GM18868 (cell line): ENCODE measurements around the gene CYB5D1.
A peak's percentile ranks its signal among the peaks of the same experiment; 100 is the strongest.

Experiments
- ATAC-seq: cut with Tn5 transposase; IDR thresholded peaks from one replicate; pipeline ENCODE4 v1.9.1; 2021; ENCODE audit warnings: mild to moderate bottlenecking, moderate library complexity; ENCODE audit not compliant: unreplicated experiment

Gene CYB5D1

GRCh38 chr17:7844292-7845154 is 13.3 kb upstream of the CYB5D1 start:
- peak; percentile 43 for ATAC-seq

- no peak for ATAC-seq
Measured at GRCh38 chr17:7845359-7846062, 12.3 kb upstream of the CYB5D1 start.

GRCh38 chr17:7846063-7846735 is 11.6 kb upstream of the CYB5D1 start:
- no peak for ATAC-seq

GRCh38 chr17:7846765-7847661 is 10.8 kb upstream of the CYB5D1 start:
- no peak for ATAC-seq

GRCh38 chr17:7848131-7848579 is 9.6 kb upstream of the CYB5D1 start:
- ATAC-seq: no peak

DNA sequence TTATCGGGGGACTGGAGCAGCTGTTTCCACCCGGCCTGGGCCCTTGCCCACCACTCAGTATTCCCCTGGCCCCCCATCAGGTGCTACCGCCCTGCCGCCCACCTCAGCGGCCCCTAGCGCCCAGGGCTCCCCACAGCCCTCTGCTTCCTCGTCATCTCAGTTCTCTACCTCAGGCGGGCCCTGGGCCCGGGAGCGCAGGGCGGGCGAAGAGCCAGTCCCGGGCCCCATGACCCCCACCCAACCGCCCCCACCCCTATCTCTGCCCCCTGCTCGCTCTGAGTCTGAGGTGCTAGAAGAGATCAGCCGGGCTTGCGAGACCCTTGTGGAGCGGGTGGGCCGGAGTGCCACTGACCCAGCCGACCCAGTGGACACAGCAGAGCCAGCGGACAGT is 9.1 kb upstream of the CYB5D1 start:
- ATAC-seq: no peak

DNA sequence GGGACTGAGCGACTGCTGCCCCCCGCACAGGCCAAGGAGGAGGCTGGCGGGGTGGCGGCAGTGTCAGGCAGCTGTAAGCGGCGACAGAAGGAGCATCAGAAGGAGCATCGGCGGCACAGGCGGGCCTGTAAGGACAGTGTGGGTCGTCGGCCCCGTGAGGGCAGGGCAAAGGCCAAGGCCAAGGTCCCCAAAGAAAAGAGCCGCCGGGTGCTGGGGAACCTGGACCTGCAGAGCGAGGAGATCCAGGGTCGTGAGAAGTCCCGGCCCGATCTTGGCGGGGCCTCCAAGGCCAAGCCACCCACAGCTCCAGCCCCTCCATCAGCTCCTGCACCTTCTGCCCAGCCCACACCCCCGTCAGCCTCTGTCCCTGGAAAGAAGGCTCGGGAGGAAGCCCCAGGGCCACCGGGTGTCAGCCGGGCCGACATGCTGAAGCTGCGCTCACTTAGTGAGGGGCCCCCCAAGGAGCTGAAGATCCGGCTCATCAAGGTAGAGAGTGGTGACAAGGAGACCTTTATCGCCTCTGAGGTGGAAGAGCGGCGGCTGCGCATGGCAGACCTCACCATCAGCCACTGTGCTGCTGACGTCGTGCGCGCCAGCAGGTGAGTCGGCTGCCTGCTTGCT is 8.6 kb upstream of the CYB5D1 start:
- no peak for ATAC-seq

DNA sequence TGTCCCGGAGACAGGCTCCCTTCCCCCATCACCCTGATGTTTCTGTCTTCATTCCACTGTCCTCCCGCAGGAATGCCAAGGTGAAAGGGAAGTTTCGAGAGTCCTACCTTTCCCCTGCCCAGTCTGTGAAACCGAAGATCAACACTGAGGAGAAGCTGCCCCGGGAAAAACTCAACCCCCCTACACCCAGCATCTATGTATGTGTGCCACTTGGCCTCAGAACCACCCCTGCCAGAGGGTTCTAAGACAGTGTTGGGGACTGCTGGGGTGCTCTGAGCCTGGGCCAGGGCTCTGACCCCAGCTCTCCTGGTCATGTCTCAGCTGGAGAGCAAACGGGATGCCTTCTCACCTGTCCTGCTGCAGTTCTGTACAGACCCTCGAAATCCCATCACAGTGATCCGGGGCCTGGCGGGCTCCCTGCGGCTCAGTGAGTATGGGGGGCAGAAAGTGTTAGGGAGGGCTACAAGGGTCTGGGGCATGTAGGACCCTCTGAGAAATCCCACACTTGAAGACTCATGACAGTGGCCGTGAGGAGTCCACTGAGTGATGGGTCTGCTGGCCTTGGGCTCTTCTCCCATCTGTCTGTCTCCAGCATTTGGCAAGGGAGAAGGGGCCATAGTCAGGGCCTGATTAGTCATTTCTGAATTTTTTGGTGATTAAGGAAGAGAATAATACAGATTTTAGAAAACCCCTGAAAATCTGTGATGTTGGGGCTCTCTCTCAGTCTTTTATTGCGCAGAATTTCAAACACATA is 7.9 kb upstream of the CYB5D1 start:
- ATAC-seq: no peak

DNA sequence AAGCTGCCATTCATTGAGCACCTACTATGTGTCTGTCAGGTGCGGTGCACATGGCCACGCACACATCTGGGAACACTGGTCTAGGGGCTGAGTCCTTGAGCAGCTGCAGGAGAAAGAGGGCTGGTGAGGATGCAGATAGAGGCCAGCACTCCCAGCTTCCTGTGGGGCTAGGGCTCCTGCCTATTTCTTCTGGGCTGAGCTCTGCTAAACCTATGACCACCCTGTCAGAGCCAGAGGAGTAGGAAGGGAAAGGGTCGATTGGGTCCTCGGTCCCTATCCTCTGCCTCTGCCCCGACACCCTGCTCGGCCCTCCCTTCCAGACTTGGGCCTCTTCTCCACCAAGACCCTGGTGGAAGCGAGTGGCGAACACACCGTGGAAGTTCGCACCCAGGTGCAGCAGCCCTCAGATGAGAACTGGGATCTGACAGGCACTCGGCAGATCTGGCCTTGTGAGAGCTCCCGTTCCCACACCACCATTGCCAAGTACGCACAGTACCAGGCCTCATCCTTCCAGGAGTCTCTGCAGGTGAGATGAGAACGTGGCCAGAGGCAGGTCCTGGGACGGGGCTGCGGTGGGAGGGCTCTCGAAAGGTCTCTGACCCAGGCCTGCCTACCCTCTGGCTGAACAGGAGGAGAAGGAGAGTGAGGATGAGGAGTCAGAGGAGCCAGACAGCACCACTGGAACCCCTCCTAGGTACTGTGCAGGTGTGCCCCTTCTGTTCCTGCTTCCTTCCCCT is 6.9 kb upstream of the CYB5D1 start:
- ATAC-seq: peak; percentile 7

- peak; percentile 65 for ATAC-seq
Measured at GRCh38 chr17:7851438-7852261, 6.2 kb upstream of the CYB5D1 start.

DNA sequence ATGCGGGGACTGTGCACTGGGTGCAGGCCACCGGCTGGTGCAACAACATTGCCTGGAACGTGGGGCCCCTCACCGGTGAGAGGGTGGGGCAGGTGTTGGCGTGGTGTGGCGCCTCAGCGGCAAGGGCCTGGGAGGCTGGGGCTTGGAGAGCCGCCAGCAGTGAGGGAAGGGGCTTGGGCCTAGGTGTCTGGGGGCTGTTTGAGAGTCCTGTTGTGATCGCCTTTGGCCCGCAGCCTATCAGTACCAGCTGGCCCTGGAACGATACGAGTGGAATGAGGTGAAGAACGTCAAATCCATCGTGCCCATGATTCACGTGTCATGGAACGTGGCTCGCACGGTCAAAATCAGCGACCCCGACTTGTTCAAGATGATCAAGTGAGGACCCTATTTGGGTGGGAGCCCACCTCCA is 5.5 kb upstream of the CYB5D1 start:
- no peak for ATAC-seq

GRCh38 chr17:7852919-7853690 is 4.7 kb upstream of the CYB5D1 start:
- ATAC-seq: no peak

GRCh38 chr17:7853691-7854038 is 4.1 kb upstream of the CYB5D1 start:
- no peak for ATAC-seq

DNA sequence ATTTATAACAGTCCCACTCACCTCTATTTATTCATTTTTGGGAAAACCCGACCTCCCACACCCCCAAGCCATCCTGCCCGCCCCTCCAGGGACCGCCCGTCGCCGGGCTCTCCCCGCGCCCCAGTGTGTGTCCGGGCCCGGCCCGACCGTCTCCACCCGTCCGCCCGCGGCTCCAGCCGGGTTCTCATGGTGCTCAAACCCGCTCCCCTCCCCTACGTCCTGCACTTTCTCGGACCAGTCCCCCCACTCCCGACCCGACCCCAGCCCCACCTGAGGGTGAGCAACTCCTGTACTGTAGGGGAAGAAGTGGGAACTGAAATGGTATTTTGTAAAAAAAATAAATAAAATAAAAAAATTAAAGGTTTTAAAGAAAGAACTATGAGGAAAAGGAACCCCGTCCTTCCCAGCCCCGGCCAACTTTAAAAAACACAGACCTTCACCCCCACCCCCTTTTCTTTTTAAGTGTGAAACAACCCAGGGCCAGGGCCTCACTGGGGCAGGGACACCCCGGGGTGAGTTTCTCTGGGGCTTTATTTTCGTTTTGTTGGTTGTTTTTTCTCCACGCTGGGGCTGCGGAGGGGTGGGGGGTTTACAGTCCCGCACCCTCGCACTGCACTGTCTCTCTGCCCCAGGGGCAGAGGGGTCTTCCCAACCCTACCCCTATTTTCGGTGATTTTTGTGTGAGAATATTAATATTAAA is 3.6 kb upstream of the CYB5D1 start:
- ATAC-seq: no peak

- ATAC-seq: no peak
Measured at GRCh38 chr17:7854851-7855659, 2.7 kb upstream of the CYB5D1 start, which contains the start of gene TMEM88. TSS of gene TMEM88 (plus strand) at chr17:7855066. CDS start at chr17:7855075, 9 bp downstream.

DNA sequence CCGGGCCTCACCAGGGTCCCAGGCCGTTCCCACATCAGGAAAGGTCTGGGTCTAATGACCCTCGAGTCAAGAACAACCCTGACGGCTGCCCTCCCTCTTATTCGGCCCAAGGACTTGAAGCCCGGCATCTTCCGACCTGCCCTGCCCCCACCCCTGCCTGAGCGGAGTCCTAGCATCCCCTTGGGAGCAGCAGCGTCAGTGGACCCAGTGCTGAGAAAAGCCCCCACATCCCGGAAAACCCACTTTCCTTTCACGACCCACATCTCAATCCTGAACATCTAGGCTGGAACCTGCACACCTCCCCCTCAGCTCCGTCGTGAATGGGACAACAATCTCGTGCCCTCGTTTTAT is 2.2 kb upstream of the CYB5D1 start:
- ATAC-seq: no peak
